GM20431 (cell line): ENCODE data around the gene NPIPA1.
"Not testable (repeated sequence)": the region's sequence is repeated elsewhere in the genome, so short reads cannot be mapped to it uniquely, and the experiment has no call there.

Source experiments
- in situ Hi-C: fragments of 300-500 bp; cut with MseI, MboI; formaldehyde crosslinking; loops from one replicate; pipeline ENCODE4 v1.15.0; 2020; ENCODE audit warnings: low sequenced_read_pairs; ENCODE audit not compliant: unreplicated experiment

NPIPA1 gene

GRCh38 chr16:14974656-14975417 lies 37.6 kb downstream of the NPIPA1 start, which contains the start of gene PDXDC1:
TSS of gene PDXDC1 (plus strand) at chr16:14975026. CDS start at chr16:14975200, 174 bp downstream.
- in situ Hi-C loops: loop anchor here (25.0 kb wide), 1 partner anchor 87 kb away; the partner anchor contains the start of gene NTAN1

GRCh38 chr16:14975418-14976194 lies 38.4 kb downstream of the NPIPA1 start:
- in situ Hi-C loops: not testable (repeated sequence)

- in situ Hi-C loops: not testable (repeated sequence)
Measured at GRCh38 chr16:14976971-14977736, 39.9 kb downstream of the NPIPA1 start.

GRCh38 chr16:14978281-14978680 lies 41.0 kb downstream of the NPIPA1 start:
- in situ Hi-C loops: not testable (repeated sequence)

GRCh38 chr16:14978908-14979307 lies 41.7 kb downstream of the NPIPA1 start:
- in situ Hi-C loops: not testable (repeated sequence)

GRCh38 chr16:14981234-14981633 lies 44.0 kb downstream of the NPIPA1 start:
- in situ Hi-C loops: not testable (repeated sequence)

GRCh38 chr16:14982521-14982920 lies 45.3 kb downstream of the NPIPA1 start:
- in situ Hi-C loops: not testable (repeated sequence)

GRCh38 chr16:14988092-14988491 lies 50.8 kb downstream of the NPIPA1 start:
- in situ Hi-C loops: not testable (repeated sequence)

- in situ Hi-C loops: not testable (repeated sequence)
Measured at GRCh38 chr16:14988661-14989191, 51.5 kb downstream of the NPIPA1 start.

- in situ Hi-C loops: not testable (repeated sequence)
Measured at GRCh38 chr16:14989291-14990281, 52.3 kb downstream of the NPIPA1 start.

GRCh38 chr16:14993277-14994151 lies 56.3 kb downstream of the NPIPA1 start:
- in situ Hi-C loops: not testable (repeated sequence)

GRCh38 chr16:14996702-14997101 lies 59.5 kb downstream of the NPIPA1 start:
- in situ Hi-C loops: not testable (repeated sequence)

GRCh38 chr16:14998300-14998699 lies 61.1 kb downstream of the NPIPA1 start:
- in situ Hi-C loops: not testable (repeated sequence)

GRCh38 chr16:14999845-15000244 lies 62.6 kb downstream of the NPIPA1 start:
- in situ Hi-C loops: not testable (repeated sequence)
